HCT116 (cell line): ENCODE measurements around the gene COL5A2. TPM values are rescaled to one million over a fixed set of nuclear protein-coding genes. Genes with fewer than 3 reads are reported as not detected.

Experiments used
- ATAC-seq: fragments of 200-7000 bp; cut with Tn5 transposase; 2 replicates; pipeline ENCODE4 v1.9.1; 2020; ENCODE audit warnings: mild to moderate bottlenecking, moderate library complexity
- BruUV-seq: library from RNA; stranded (reverse); fragments of 400-500 nt; replicated peaks from 2 replicates; lab custom pipeline; 2021; lab: Mats Ljungman, UMichigan
- CTCF ChIA-PET: fragments of 300-600 bp; sonication (Branson Sonifier 250); formaldehyde crosslinking; loops from one replicate; lab custom pipeline; 2021; ENCODE audit warnings: antibody characterized with exemption; lab: Charles Lee
- POLR2A ChIA-PET: fragments of 300-600, 350-600 bp; sonication (Branson Sonifier 250); formaldehyde crosslinking; loops from one replicate; lab custom pipeline; 2021; ENCODE audit warnings: antibody characterized with exemption; lab: Charles Lee
- RAD21 ChIA-PET, 2 experiments: fragments of 300-600 bp; sonication (Branson Sonifier 250); formaldehyde crosslinking; loops; one replicate each; lab custom pipeline; 2023; ENCODE audit warnings: low total read pairs in 2 of 2; ENCODE audit not compliant: uncharacterized antibody in 2 of 2, unreplicated experiment in 2 of 2, low non-redundant PET in 1 of 2; lab: Charles Lee
- DNase-seq: peaks from one replicate; pipeline ENCODE4 v3.0.0-alpha.2; 2010; ENCODE audit warnings: low read depth, low spot score
- H2AFZ ChIP-seq: fragments of 200-600 bp; shearing (Covaris generic), sonication (generic); 2 replicates; pipeline ENCODE4 v1.6.1; 2017; ENCODE audit warnings: low read depth, mixed run types, mixed read lengths, antibody characterized with exemption, low read length; ENCODE audit not compliant: poor library complexity, severe bottlenecking
- H3K27ac ChIP-seq: 2 replicates; pipeline ENCODE4 v1.5.1; 2012; ENCODE audit warnings: low read depth, low read length
- H3K27me3 ChIP-seq: fragments of 200-600 bp; sonication (generic); 2 replicates; pipeline ENCODE4 v1.6.1; 2016; ENCODE audit warnings: mixed run types, low read length, mixed read lengths; ENCODE audit not compliant: insufficient read depth
- H3K36me3 ChIP-seq, 2 experiments: fragments of 200-500 bp in 1 of 2; fragments of 200-600 bp in 1 of 2; sonication (Bioruptor generic) in 1 of 2; sonication (generic) in 1 of 2; 2 replicates each; pipeline versions ENCODE4 v1.5.1 to v1.6.1; 2014 to 2016; ENCODE audit warnings: low read length in 2 of 2, inconsistent platforms in 1 of 2, mixed read lengths in 1 of 2, mixed run types in 1 of 2; ENCODE audit not compliant: insufficient read depth in 2 of 2, control insufficient read depth in 1 of 2
- H3K4me1 ChIP-seq, 2 experiments: fragments of 200-600 bp in 1 of 2; sonication (generic) in 1 of 2; 2 replicates each; pipeline versions ENCODE4 v1.5.1 to v1.6.1; 2012 to 2017; ENCODE audit warnings: low read length in 2 of 2, inconsistent platforms in 1 of 2, mild to moderate bottlenecking in 1 of 2, mixed read lengths in 1 of 2, mixed run types in 1 of 2, moderate library complexity in 1 of 2; ENCODE audit not compliant: insufficient read depth in 2 of 2, control insufficient read depth in 1 of 2
- H3K4me2 ChIP-seq: fragments of 200-600 bp; sonication (generic); 2 replicates; pipeline ENCODE4 v1.6.1; 2017; ENCODE audit warnings: mixed run types, low read length, mixed read lengths
- H3K4me3 ChIP-seq, 2 experiments: fragments of 200-600 bp in 1 of 2; sonication (generic) in 1 of 2; replicated peaks in 1 of 2; 2 replicates each; pipeline ENCODE4 v1.5.1; 2011 to 2016; ENCODE audit warnings: low read length in 2 of 2, control low read depth in 1 of 2, low read depth in 1 of 2, mild to moderate bottlenecking in 1 of 2, mixed read lengths in 1 of 2, mixed run types in 1 of 2
- H3K79me2 ChIP-seq: fragments of 200-600 bp; sonication (generic); 2 replicates; pipeline ENCODE4 v1.6.1; 2017; ENCODE audit warnings: mild to moderate bottlenecking, mixed run types, low read length, moderate library complexity, mixed read lengths; ENCODE audit not compliant: insufficient read depth
- H3K9ac ChIP-seq: fragments of 200-600 bp; sonication (generic); 2 replicates; pipeline ENCODE4 v1.6.1; 2016; ENCODE audit warnings: low read length, mixed read lengths
- H3K9me2 ChIP-seq: fragments of 200-600 bp; sonication (generic), shearing (Covaris generic); 2 replicates; pipeline ENCODE4 v1.6.1; 2017; ENCODE audit warnings: mixed run types, mild to moderate bottlenecking, moderate library complexity; ENCODE audit not compliant: insufficient read depth
- H3K9me3 ChIP-seq, 2 experiments: fragments of 200-500 bp in 1 of 2; fragments of 200-600 bp in 1 of 2; sonication (Bioruptor generic) in 1 of 2; sonication (generic) in 1 of 2; 2 replicates each; pipeline ENCODE4 v1.6.1; 2014 to 2017; ENCODE audit warnings: low read length in 2 of 2, mixed read lengths in 2 of 2, inconsistent platforms in 1 of 2, low read depth in 1 of 2, mild to moderate bottlenecking in 1 of 2, mixed run types in 1 of 2, moderate library complexity in 1 of 2; ENCODE audit not compliant: control insufficient read depth in 1 of 2, insufficient read depth in 1 of 2
- H4K20me1 ChIP-seq: fragments of 200-600 bp; sonication (generic), shearing (Covaris generic); 2 replicates; pipeline ENCODE4 v1.6.1; 2017; ENCODE audit warnings: mixed run types, mild to moderate bottlenecking, moderate library complexity; ENCODE audit not compliant: insufficient read depth
- CEBPB ChIP-seq: IDR thresholded peaks from 2 replicates; pipeline ENCODE4 v1.6.1; 2012; ENCODE audit warnings: low read depth
- ELF1 ChIP-seq: IDR thresholded peaks from 2 replicates; pipeline ENCODE4 v1.6.1; 2012; ENCODE audit warnings: low read depth, borderline replicate concordance
- JUND ChIP-seq: IDR thresholded peaks from 2 replicates; pipeline ENCODE4 v1.6.1; 2012
- POLR2A ChIP-seq: IDR thresholded peaks from 2 replicates; pipeline ENCODE4 v1.7.0; 2011; ENCODE audit warnings: borderline replicate concordance; ENCODE audit not compliant: insufficient read depth, insufficient read length; ENCODE audit errors: extremely low read depth
- RAD21 ChIP-seq: IDR thresholded peaks from 2 replicates; pipeline ENCODE4 v1.6.1; 2012; ENCODE audit warnings: low read depth, mild to moderate bottlenecking
- REST ChIP-seq: IDR thresholded peaks from 2 replicates; pipeline ENCODE4 v1.6.1; 2012; ENCODE audit warnings: low read depth
- SIN3A ChIP-seq: IDR thresholded peaks from 2 replicates; pipeline ENCODE4 v1.6.1; 2012; ENCODE audit warnings: low read depth
- ZBTB33 ChIP-seq: IDR thresholded peaks from 2 replicates; pipeline ENCODE4 v1.6.1; 2011; ENCODE audit warnings: mild to moderate bottlenecking, low read length, moderate library complexity; ENCODE audit not compliant: insufficient replicate concordance; ENCODE audit errors: extremely low read depth
- intact Hi-C: fragments of 100-400 bp; cut with micrococcal nuclease; formaldehyde crosslinking; loops from 2 replicates; pipeline ENCODE4 v1.10.0; 2022
- total RNA-seq: library from RNA; stranded (reverse); gene quantifications from one replicate; pipeline ENCODE4 v1.2.1, GENCODE V29; 2021; ENCODE audit not compliant: unreplicated experiment

Gene COL5A2
- total RNA-seq, 1 experiment from 2014 or later: 2.3 TPM

GRCh38 chr2:189143925-189144324, 35.6 kb downstream of the COL5A2 start:
- ChIA-PET POLR2A (no interaction called here), CTCF (interaction anchor here (1.1 to 3.2 kb wide), 8 partner anchors 9 to 266 kb away, joined by 3 to 27 read pairs (median 10); no protein-coding TSS in a partner anchor), RAD21 (no interaction called here)
- H3K27me3 ChIP-seq: no peaks in the 10 kb centered on the region
- H3K4me3 ChIP-seq: no peak overlapping the region
- H3K79me2 ChIP-seq: no peaks in the 10 kb centered on the region
- no peak for TF ChIP-seq SIN3A
- TF ChIP-seq CEBPB: no peak
- no peak for TF ChIP-seq POLR2A
- no peak for TF ChIP-seq ELF1
- no peak for TF ChIP-seq JUND
- TF ChIP-seq REST: no peak
- no peak for TF ChIP-seq ZBTB33
- TF ChIP-seq RAD21: no peak
- H3K4me2 ChIP-seq: no peak overlapping the region
- intact Hi-C loops: loop anchor here (1.0 kb wide), 2 partner anchors 144 to 268 kb away; no protein-coding TSS in a partner anchor
- no peaks in the 10 kb centered on the region for H3K36me3 ChIP-seq
- no peak overlapping the region for H3K27ac ChIP-seq
- H3K4me1 ChIP-seq: no peaks in the 10 kb centered on the region
- H3K9me2 ChIP-seq: no peaks in the 10 kb centered on the region
- H3K9ac ChIP-seq: no peak overlapping the region
- ATAC-seq: no peak
- no peak for DNase-seq
- H3K9me3 ChIP-seq: no peaks in the 10 kb centered on the region
- no peaks in the 10 kb centered on the region for H4K20me1 ChIP-seq
- H2AFZ ChIP-seq: no peak overlapping the region
- BruUV-seq: no TSS peak
